ENCODE data around the gene DDIT3.
A peak's percentile ranks its signal among the peaks of the same experiment; 100 is the strongest.

Gene DDIT3

DNA sequence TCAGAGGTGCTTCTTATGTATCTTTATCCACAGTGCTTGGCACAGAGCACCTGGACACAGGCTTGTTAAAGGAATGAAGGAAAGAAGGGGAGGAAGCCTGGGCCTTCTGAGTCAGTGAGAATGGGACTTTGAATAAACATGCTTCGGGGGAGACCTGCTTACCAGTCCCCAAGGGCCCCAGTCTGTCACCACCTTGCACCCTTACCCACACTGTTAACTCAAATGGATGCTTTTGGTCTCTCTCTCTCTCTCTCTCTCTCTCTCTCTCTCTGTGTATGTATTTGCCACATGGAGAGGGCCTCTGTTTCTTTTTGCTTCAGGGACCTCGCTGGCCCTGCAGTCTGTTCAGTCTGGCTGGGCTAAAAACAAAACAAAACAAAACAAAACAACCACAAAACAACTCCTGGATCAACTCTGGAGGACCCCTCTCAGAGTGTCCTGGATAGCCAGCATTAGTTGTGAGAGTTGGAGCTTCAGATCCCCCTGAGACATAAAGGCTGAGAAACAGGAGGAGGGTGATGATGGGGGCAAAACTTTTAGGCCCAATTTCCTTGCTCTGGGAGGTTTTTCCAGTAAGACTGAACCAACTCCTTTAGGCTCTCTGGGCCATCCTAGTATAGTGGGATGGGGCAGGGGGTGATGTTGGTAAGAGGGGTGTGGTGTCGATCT is 31.5 kb upstream of the DDIT3 start:
- peaks cover 5% of the 10 kb centered on the region for H3F3A ChIP-seq (ENCODE audit: control insufficient read depth, insufficient read depth)
- H3K9me3 ChIP-seq (ENCODE audit: control insufficient read depth, insufficient read depth, low read length) = no peaks in the 10 kb centered on the region
- H3K27me3 ChIP-seq (ENCODE audit: control insufficient read depth, low read length) = peaks cover 26% of the 10 kb centered on the region
- H3K27ac ChIP-seq (ENCODE audit: low read depth, low read length) = no peak overlapping the region
- no peak for TF ChIP-seq EZH2phosphoT487 (IDR thresholded peaks at IDR 0.05; ENCODE audit: borderline replicate concordance, low read length)
- TF ChIP-seq, protein P1, sequence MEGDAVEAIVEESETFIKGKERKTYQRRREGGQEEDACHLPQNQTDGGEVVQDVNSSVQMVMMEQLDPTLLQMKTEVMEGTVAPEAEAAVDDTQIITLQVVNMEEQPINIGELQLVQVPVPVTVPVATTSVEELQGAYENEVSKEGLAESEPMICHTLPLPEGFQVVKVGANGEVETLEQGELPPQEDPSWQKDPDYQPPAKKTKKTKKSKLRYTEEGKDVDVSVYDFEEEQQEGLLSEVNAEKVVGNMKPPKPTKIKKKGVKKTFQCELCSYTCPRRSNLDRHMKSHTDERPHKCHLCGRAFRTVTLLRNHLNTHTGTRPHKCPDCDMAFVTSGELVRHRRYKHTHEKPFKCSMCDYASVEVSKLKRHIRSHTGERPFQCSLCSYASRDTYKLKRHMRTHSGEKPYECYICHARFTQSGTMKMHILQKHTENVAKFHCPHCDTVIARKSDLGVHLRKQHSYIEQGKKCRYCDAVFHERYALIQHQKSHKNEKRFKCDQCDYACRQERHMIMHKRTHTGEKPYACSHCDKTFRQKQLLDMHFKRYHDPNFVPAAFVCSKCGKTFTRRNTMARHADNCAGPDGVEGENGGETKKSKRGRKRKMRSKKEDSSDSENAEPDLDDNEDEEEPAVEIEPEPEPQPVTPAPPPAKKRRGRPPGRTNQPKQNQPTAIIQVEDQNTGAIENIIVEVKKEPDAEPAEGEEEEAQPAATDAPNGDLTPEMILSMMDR (IDR thresholded peaks at IDR 0.05; ENCODE audit: low read depth, low read length, poor library complexity, severe bottlenecking) = no peak
- H3K36me3 ChIP-seq (ENCODE audit: control insufficient read depth, low read length) = peaks cover under 1% of the 10 kb centered on the region; the same call in 1 of the 2 replicates
- no peak overlapping the region for H3K4me3 ChIP-seq (ENCODE audit: low read length)
- peaks cover 2% of the 10 kb centered on the region for H3K79me2 ChIP-seq (ENCODE audit: control insufficient read depth, low read length)
- H3K9me2 ChIP-seq (replicated peaks; ENCODE audit: control insufficient read depth, low read length) = no peaks in the 10 kb centered on the region
- no peak overlapping the region for H3K4me2 ChIP-seq (ENCODE audit: low read length)
- no peaks in the 10 kb centered on the region for H4K20me1 ChIP-seq (ENCODE audit: control insufficient read depth, insufficient read depth, low read depth, low read length)
- peaks cover 17% of the 10 kb centered on the region for H3K4me1 ChIP-seq (ENCODE audit: control insufficient read depth, low read length)

DNA sequence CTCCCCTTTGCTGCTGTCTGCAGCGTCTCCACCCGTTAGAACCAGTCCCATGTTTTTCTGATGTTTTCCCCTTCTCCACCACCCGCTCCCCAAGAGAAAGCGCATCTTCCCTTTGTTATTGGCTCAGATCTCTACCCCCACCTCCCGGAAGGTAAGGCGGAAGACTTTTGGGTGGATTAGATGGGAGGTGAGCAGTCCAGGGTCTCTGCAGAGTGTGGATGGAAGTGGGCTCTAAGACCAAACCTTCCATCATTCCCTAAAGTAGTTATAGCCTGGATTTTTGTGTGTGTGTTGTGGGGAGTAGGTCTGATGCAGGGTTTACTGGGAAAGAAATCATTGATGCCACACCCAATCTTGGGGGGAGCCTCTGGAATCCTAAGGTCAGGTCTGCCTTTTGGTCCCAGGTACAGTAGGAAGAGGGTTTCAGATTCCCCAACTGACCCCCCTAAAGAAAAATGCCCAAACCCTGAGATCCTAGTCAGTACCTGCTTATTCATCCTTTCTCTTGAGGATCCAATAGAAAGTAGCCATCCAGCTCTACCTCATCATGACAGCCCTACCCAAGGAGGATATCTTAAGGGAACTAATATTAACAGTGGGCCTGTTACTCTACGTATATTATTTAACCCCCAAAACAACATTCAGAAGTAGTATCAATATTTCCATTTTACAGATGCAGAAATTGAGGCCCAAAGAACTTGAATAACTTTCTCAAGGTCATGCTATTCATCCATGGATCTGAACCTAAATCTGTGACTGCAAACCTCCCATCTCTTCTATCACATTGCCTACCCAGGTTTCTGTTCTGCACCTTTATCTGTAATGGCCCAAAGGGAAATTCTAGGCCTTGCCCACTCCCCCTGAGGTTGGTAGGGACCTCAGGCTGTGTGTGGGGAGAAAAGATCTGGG is 30.6 kb upstream of the DDIT3 start:
- H3K36me3 ChIP-seq (ENCODE audit: control insufficient read depth, low read length) = peaks cover 3% of the 10 kb centered on the region; the same call in 1 of the 2 replicates
- no peak overlapping the region for H3K4me2 ChIP-seq (ENCODE audit: low read length)
- no peak for TF ChIP-seq EZH2phosphoT487 (IDR thresholded peaks at IDR 0.05; ENCODE audit: borderline replicate concordance, low read length)
- TF ChIP-seq, protein P1 (IDR thresholded peaks at IDR 0.05; ENCODE audit: low read depth, low read length, poor library complexity, severe bottlenecking) = no peak
- H4K20me1 ChIP-seq (ENCODE audit: control insufficient read depth, insufficient read depth, low read depth, low read length) = no peaks in the 10 kb centered on the region
- H3K4me1 ChIP-seq (ENCODE audit: control insufficient read depth, low read length) = peaks cover 23% of the 10 kb centered on the region
- peaks cover 26% of the 10 kb centered on the region for H3K27me3 ChIP-seq (ENCODE audit: control insufficient read depth, low read length)
- H3K9me2 ChIP-seq (replicated peaks; ENCODE audit: control insufficient read depth, low read length) = no peaks in the 10 kb centered on the region
- no peak overlapping the region for H3K27ac ChIP-seq (ENCODE audit: low read depth, low read length)
- peaks cover 11% of the 10 kb centered on the region for H3K79me2 ChIP-seq (ENCODE audit: control insufficient read depth, low read length)
- no peak overlapping the region for H3K4me3 ChIP-seq (ENCODE audit: low read length)
- no peaks in the 10 kb centered on the region for H3K9me3 ChIP-seq (ENCODE audit: control insufficient read depth, insufficient read depth, low read length)
- peaks cover 5% of the 10 kb centered on the region for H3F3A ChIP-seq (ENCODE audit: control insufficient read depth, insufficient read depth)

DNA sequence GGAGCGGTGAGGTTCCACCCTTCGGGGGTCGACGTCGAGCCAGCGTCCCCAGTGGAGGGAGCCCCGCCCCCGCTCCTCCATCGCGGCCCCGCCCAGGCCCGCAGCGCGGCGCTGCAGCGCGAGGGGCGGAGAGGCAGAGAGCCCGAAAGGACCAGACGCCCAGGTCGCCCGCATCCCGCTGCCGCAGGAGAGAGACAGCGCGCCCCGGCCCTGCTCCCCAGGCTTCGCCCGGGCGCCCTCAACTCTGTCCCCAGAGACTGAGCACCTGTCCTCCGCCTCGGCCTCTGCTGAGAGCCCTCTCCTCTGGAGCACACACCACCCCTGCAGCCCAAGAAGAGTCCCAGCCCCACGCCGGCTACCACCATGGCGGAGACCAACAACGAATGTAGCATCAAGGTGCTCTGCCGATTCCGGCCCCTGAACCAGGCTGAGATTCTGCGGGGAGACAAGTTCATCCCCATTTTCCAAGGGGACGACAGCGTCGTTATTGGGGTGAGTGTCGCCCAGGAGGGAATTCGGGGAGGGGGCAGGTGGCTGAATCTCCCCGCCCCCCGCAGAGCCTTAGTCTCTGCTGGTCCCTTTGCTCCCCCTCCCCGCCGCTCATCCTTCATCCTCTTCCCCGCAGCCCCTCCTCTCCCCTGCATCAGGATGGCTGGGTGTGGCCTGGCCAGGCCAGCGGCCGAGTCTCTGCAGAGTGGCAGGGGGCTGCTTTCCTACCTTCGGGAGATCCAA is 29.8 kb upstream of the DDIT3 start, which contains the start of gene KIF5A:
Gene KIF5A (plus strand): TSS at position 136 of the 732 bp plus-strand sequence. CDS start 228 bp downstream, at position 364.
- no peaks in the 10 kb centered on the region for H4K20me1 ChIP-seq (ENCODE audit: control insufficient read depth, insufficient read depth, low read depth, low read length)
- peaks cover 26% of the 10 kb centered on the region for H3K27me3 ChIP-seq (ENCODE audit: control insufficient read depth, low read length)
- no peaks in the 10 kb centered on the region for H3K9me3 ChIP-seq (ENCODE audit: control insufficient read depth, insufficient read depth, low read length)
- peaks cover 31% of the 10 kb centered on the region for H3K4me1 ChIP-seq (ENCODE audit: control insufficient read depth, low read length)
- no peak within 1 kb of the TSS for H3K27ac ChIP-seq (ENCODE audit: low read depth, low read length)
- H3K36me3 ChIP-seq (ENCODE audit: control insufficient read depth, low read length) = peaks cover 9% of the 10 kb centered on the region
- H3K9me2 ChIP-seq (replicated peaks; ENCODE audit: control insufficient read depth, low read length) = no peaks in the 10 kb centered on the region
- H3K4me2 ChIP-seq (ENCODE audit: low read length) = peak within 1 kb of the TSS; percentile 64
- peaks cover 5% of the 10 kb centered on the region for H3F3A ChIP-seq (ENCODE audit: control insufficient read depth, insufficient read depth)
- TF ChIP-seq EZH2phosphoT487 (IDR thresholded peaks at IDR 0.05; ENCODE audit: borderline replicate concordance, low read length) = no peak
- TF ChIP-seq, protein P1 (IDR thresholded peaks at IDR 0.05; ENCODE audit: low read depth, low read length, poor library complexity, severe bottlenecking) = peak; percentile 30
- H3K79me2 ChIP-seq (ENCODE audit: control insufficient read depth, low read length) = peaks cover 19% of the 10 kb centered on the region
- peak within 1 kb of the TSS; percentile 57 for H3K4me3 ChIP-seq (ENCODE audit: low read length)

All from DOHH2 (cell line).